DOHH2 (cell line): ENCODE measurements around the gene ABLIM2.

Experiments
- CTCF ChIP-seq: fragments of 200-600 bp; sonication (generic); IDR thresholded peaks from one replicate; pipeline ENCODE4 v1.5.1; 2014; ENCODE audit warnings: antibody characterized with exemption, mild to moderate bottlenecking, low read depth, low read length; ENCODE audit not compliant: poor library complexity, severe bottlenecking
- EZH2phosphoT487 ChIP-seq: fragments of 200-600 bp; sonication (generic); IDR thresholded peaks from 2 replicates; pipeline ENCODE4 v1.6.1; 2017; ENCODE audit warnings: borderline replicate concordance, mild to moderate bottlenecking, antibody characterized with exemption, low read length, moderate library complexity, mixed read lengths

- no peak for TF ChIP-seq CTCF
- no peak for TF ChIP-seq EZH2phosphoT487
Observed at GRCh38 chr4:8095956-8096689, 62.5 kb downstream of the ABLIM2 start.
